ENCODE data around the gene SLC17A8.

SLC17A8 gene

DNA sequence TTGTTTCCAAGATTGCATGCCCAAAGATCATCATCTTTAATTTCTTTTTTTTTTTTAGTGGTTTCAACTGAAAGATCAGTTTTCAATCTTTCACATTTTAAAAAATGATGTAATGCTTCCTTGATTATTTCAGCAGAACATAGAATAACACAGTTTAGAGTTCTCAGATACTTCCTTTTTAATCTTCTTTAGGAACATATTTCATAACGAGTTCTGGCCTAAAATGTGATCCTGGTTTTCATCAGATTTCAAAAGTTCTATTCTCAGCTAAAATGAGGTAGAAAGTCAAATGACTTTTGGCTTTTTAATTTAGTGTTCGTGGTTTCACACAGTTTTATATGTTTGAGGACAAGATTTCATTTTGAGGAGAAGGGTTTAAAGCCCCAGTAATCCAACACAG is 76.8 kb downstream of the SLC17A8 start:
- no peak for DNase-seq

- DNase-seq = no peak
These were observed 77.3 kb downstream of the SLC17A8 start for GRCh38 chr12:100434177-100434576.

DNA sequence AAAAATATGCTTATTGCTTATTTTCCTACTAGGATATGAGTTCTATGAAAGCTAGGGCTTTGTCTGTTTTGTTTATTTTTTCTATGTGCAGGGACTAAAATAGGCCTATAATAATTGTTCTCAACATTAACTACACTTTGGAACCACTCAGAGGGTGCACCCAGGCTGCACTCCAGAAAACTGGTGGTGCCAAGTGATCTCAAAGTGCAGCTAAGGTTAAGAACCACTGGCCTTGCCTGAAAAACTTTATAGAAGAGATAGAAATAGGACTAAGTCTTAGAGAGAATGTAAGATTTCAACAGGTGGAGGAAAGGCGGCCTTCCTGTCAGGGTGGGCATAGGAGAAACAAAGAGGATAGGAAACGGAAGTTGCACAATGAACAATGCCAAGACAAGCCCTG is 79.1 kb downstream of the SLC17A8 start:
- DNase-seq = no peak

DNA sequence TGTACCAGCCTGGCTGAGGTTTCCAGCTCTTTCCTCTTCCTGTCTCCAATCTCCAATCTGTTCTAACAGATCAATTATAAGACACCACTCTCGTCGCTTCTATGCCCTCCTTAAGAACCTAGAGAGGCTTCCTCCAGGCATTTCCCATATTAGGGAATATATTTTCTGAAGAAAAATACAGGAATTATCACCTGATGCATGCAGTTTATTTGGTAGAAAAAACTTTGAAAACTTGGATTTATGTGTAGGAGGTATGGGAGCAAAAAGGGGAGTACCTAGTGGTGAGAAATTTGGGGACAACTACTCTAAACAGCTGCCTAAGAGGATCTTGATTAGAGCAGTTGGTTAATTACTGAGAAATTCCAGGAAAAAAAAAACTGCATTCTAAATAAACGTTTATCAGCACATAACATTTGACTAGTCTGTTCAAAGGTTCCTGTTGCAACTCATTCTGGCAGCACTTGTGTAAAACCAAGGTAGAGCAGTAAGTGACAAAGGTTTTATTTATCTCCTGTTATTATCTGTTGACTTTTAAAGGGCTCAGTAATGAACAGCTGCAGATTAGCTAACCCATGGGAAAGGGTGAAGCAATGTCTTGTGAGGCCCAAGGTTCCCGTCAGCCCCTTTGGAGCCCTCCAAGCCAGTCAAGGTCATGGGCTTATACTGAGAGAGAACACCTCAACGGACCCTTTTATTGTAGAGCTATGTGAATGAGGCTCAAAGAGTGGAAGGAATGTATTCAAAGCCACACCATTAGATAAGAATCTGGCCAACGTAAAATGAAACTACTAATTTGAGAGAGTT is 80.4 kb downstream of the SLC17A8 start:
- DNase-seq = no peak

- no peak for DNase-seq
These were observed 82.9 kb downstream of the SLC17A8 start for GRCh38 chr12:100439797-100440196.

GRCh38 chr12:100442403-100442802 is 85.5 kb downstream of the SLC17A8 start:
- no peak for DNase-seq

- DNase-seq = no peak
These were observed 86.6 kb downstream of the SLC17A8 start for GRCh38 chr12:100443434-100443833.

- no peak for DNase-seq
These were observed 88.2 kb downstream of the SLC17A8 start for GRCh38 chr12:100445081-100445481.

- DNase-seq = no peak
These were observed 90.5 kb downstream of the SLC17A8 start for GRCh38 chr12:100447381-100447780.

- no peak for DNase-seq
These were observed 91.8 kb downstream of the SLC17A8 start for GRCh38 chr12:100448656-100449055.

DNA sequence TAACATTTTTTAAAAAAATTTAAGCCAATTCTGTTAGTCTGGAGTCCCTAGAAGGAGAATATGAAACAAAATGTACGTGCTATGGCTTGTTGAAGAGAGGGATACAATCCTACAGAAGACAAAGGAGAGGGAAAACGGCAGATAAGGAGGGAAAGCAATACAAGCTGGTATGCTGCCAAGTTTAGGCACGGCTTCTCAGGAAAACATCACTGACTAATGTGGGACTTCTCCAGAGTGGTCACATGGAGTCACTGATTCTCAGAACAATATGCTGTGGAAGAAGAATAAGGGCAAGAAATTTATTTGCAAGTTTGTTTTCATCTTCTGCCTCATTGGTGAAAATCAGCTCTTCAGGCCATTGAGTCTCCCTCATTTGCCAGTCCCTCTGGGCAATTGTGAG is 93.9 kb downstream of the SLC17A8 start:
- no peak for DNase-seq

GRCh38 chr12:100453951-100454350 is 97.1 kb downstream of the SLC17A8 start:
- DNase-seq = no peak

- DNase-seq = no peak
These were observed 99.0 kb downstream of the SLC17A8 start for GRCh38 chr12:100455896-100456295.

GRCh38 chr12:100458191-100458590 is 101.3 kb downstream of the SLC17A8 start:
- DNase-seq = no peak

GRCh38 chr12:100460702-100461101 is 103.8 kb downstream of the SLC17A8 start:
- no peak for DNase-seq

DNA sequence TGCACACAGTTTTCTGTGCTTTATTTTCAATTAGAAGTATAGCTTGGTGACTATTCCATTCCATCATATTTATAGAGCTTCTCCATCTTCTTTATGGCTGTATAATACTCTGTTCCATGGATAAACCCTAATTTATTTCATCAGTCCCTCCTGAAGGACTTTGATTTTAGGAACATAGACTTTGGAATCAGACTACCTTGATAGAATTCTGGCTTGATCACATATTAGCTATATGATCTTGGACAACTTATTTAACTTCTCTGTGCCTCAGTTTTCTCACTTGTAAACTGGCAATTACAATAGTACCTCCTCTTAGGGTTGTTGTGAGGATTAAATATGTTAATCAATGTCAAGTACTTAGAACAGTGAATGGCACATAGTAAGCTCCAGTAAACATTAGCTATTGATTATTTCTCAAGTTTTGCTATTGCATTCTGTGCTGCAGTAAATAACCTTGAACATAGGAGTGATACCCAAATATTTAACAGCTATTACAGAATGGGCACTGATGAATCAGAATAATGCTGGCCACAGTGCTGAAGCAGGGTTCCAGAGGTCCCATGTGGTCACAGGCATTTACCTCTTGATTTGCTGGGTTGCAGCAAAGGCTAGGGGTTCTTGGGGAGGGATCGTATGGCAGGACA is 104.6 kb downstream of the SLC17A8 start:
- DNase-seq = no peak

DNA sequence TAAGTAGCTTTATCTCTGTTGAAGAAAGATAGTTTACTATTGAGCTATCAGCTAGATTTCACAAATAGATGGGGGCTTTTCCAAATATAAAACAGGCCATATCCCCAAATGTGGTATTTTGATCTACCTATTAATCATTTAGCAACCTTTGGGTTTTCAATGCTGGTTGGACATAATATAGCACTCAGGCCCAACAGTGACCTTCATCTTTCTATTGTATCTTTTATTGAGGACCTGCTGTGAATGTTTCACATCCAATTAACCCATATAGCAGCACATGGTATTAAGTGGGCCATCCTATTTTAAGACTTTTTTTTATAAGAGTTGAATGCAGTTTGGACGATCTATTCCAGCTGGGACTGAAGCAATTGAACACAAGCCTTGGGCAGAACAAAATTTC is 106.8 kb downstream of the SLC17A8 start:
- DNase-seq = no peak

GRCh38 chr12:100464529-100464928 is 107.7 kb downstream of the SLC17A8 start:
- DNase-seq = no peak

GRCh38 chr12:100468126-100468525 is 111.3 kb downstream of the SLC17A8 start:
- no peak for DNase-seq
